Measurements from ENCODE around the gene RIPPLY1.

GRCh38 chrX:106935175-106935574 is 32.0 kb upstream of the RIPPLY1 start:
- TF ChIP-seq CTCF (conservative IDR thresholded peaks at IDR 0.05 in 1 of 2, IDR thresholded peaks at IDR 0.05 in 1 of 2; ENCODE audit: low read depth in 1 of 2, low read length in 2 of 2) (no peak), EZH2 (IDR thresholded peaks at IDR 0.05; ENCODE audit: low read length, missing control alignments) (no peak)

Data from fibroblast of lung (primary cell).